Transverse colon (tissue), 3 donors: Measurements from ENCODE around the gene SPDYE17.

Experiments
- POLR2A ChIP-seq: fragments of 450-650 bp; IDR thresholded peaks from one replicate; pipeline ENCODE4 v1.6.1; 2016; ENCODE audit warnings: antibody characterized with exemption, mild to moderate bottlenecking, moderate library complexity
- TF ChIP-seq, protein P1 (sequence below), 5 experiments: fragments of 200-600 bp in 3 of 5; fragments of 450-650 bp in 2 of 5; sonication (generic) in 3 of 5; IDR thresholded peaks; 1 replicate in 2 of 5; 2 replicates in 3 of 5; pipeline ENCODE4 v1.5.1; 2016 to 2017; ENCODE audit warnings: antibody characterized with exemption in 5 of 5, inconsistent platforms in 3 of 5, mild to moderate bottlenecking in 2 of 5, moderate library complexity in 1 of 5

DNA sequence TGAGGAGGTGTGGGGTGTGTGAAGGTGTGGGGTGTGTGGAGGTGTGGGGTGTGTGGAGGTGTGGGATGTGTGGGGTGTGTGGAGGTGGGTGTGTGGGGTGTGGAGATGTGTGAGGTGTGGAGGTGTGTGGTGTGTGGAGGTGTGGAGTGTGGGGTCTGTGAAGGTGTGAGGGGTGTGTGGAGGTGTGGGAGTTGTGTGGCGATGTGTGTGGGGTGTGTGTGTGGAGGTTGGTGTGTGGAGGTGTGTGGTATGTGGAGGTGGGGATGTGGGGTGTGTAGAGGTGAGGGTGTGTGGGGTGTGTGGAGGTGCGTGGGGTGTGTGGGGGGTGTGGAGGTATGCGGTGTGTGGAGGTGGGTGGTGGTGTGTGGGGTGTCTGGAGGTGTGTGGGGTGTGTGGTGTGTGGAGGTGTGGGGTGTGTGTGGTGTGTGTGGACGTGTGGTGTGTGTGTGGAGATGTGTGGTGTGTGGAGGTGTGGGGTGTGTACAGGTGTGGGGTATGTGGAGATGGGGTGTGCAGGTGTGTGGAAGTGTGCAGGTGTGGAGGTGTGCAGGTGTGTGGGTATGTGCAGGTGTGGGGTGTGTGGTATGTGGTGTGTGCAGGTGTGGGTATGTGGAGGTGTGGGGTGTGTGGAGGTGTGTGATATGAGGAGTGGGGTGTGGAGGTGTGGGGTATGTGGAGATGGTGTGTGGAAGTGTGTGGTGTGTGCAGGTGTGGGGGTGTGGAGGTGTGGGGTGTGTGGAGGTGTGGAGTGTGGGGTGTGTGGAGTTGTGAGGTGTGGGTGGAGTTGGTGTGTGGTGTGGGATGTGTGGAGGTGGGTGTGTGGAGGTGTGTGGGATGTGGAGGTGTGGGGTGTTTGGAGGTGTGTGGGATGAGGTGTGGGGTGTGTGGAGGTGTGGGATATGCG, 34.5 kb downstream of the SPDYE17 start:
- TF ChIP-seq, protein P1, sequence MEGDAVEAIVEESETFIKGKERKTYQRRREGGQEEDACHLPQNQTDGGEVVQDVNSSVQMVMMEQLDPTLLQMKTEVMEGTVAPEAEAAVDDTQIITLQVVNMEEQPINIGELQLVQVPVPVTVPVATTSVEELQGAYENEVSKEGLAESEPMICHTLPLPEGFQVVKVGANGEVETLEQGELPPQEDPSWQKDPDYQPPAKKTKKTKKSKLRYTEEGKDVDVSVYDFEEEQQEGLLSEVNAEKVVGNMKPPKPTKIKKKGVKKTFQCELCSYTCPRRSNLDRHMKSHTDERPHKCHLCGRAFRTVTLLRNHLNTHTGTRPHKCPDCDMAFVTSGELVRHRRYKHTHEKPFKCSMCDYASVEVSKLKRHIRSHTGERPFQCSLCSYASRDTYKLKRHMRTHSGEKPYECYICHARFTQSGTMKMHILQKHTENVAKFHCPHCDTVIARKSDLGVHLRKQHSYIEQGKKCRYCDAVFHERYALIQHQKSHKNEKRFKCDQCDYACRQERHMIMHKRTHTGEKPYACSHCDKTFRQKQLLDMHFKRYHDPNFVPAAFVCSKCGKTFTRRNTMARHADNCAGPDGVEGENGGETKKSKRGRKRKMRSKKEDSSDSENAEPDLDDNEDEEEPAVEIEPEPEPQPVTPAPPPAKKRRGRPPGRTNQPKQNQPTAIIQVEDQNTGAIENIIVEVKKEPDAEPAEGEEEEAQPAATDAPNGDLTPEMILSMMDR (IDR thresholded peaks at IDR 0.05): no peak
- TF ChIP-seq POLR2A: no peak
